Activated naive CD4-positive, alpha-beta T cell treated with anti-CD3 and anti-CD28 coated beads for 36 hours (primary cell): ENCODE data around the gene TIPARP. TPM values are rescaled to one million over a fixed set of nuclear protein-coding genes. Genes with fewer than 3 reads are reported as not detected.

ENCODE experiments used
- CTCF ChIA-PET: fragments of 350-600 bp; sonication (Branson Sonifier 250); formaldehyde crosslinking; loops from one replicate; lab custom pipeline; 2021; ENCODE audit warnings: antibody characterized with exemption; lab: Charles Lee
- DNase-seq: peaks from one replicate; pipeline ENCODE4 v3.0.0-alpha.2; 2020
- H3K27ac Mint-ChIP-seq: one replicate; pipeline ENCODE4 v1.8.0; 2021; ENCODE audit warnings: mild to moderate bottlenecking, mixed read lengths
- H3K27me3 Mint-ChIP-seq: one replicate; pipeline ENCODE4 v1.8.0; 2021; ENCODE audit warnings: low read depth, mixed read lengths
- H3K36me3 Mint-ChIP-seq: one replicate; pipeline ENCODE4 v1.8.0; 2021; ENCODE audit warnings: low read depth, mixed read lengths
- H3K4me1 Mint-ChIP-seq: one replicate; pipeline ENCODE4 v1.8.0; 2021; ENCODE audit warnings: low read depth, mixed read lengths
- H3K4me3 Mint-ChIP-seq: one replicate; pipeline ENCODE4 v1.8.0; 2021; ENCODE audit warnings: mild to moderate bottlenecking, moderate library complexity, mixed read lengths
- H3K9me3 Mint-ChIP-seq: one replicate; pipeline ENCODE4 v1.8.0; 2021; ENCODE audit warnings: mixed read lengths
- intact Hi-C: fragments of 100-400 bp; cut with micrococcal nuclease; formaldehyde crosslinking; loops from one replicate; pipeline ENCODE4 v1.15.1; 2023
- total RNA-seq, 2 experiments: library from RNA; stranded (reverse); gene quantifications; one replicate each; pipeline ENCODE4 v1.2.3, GENCODE V29; 2021

TIPARP gene
- total RNA-seq, 2 experiments from 2014 or later: 15.7 to 17.1 TPM

DNA sequence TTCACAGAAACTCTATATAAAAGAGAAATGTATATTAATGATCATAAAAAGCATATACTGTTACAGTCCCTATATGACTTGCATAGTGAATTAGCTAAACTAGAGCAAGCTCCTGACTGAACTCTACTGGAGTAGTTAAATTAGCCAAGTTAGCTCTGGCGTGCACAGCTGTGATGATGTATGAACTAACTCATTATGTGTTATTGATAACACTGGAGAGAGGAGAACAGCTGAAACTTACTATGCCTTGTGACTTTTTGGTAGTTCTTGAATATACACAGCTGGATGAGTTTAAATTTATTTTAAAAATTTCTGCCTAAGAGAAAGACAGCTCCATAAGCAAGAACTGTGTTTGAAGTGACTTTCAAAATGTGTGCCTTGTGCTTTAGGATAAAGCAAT is 8.1 kb downstream of the TIPARP start:
- H3K27ac Mint-ChIP-seq: no peak overlapping the region
- intact Hi-C loops: no loop called here
- no peak overlapping the region for H3K4me3 Mint-ChIP-seq
- DNase-seq: no peak
- no peaks in the 10 kb centered on the region for H3K27me3 Mint-ChIP-seq
- no peaks in the 10 kb centered on the region for H3K9me3 Mint-ChIP-seq
- peaks cover 66% of the 10 kb centered on the region for H3K4me1 Mint-ChIP-seq
- H3K36me3 Mint-ChIP-seq: peaks cover 29% of the 10 kb centered on the region
- CTCF ChIA-PET: interaction anchor here (0.8 to 1.0 kb wide), 3 partner anchors 9 to 455 kb away, joined by 4 to 5 read pairs (median 4); no protein-coding TSS in a partner anchor

DNA sequence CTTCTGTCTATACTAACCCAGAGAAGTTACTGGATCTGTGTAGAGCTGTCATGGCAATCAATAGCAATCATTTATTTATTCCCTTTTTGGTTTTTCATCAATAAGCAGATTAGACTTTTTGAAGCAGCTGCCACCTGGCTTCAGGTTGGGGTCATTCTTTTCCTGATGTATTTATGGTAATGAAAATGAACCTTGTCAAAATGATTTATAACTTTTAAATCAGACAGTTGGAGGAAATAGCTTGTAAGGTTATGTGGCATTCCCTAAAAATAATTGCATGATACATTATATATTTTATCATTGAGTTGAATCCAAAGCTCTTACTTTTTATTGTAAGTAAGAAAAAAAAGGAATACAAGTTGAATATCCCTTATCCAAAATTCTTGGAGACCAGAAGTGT is 8.6 kb downstream of the TIPARP start:
- DNase-seq: no peak
- Mint-ChIP-seq H3K9me3 (no peaks in the 10 kb centered on the region), H3K27ac (no peak overlapping the region), H3K4me3 (no peak overlapping the region), H3K27me3 (no peaks in the 10 kb centered on the region), H3K4me1 (peaks cover 66% of the 10 kb centered on the region), H3K36me3 (peaks cover 26% of the 10 kb centered on the region)
- CTCF ChIA-PET: interaction anchor here (0.8 to 1.0 kb wide), 3 partner anchors 10 to 454 kb away, joined by 4 to 5 read pairs (median 4); no protein-coding TSS in a partner anchor
- intact Hi-C loops: no loop called here

DNA sequence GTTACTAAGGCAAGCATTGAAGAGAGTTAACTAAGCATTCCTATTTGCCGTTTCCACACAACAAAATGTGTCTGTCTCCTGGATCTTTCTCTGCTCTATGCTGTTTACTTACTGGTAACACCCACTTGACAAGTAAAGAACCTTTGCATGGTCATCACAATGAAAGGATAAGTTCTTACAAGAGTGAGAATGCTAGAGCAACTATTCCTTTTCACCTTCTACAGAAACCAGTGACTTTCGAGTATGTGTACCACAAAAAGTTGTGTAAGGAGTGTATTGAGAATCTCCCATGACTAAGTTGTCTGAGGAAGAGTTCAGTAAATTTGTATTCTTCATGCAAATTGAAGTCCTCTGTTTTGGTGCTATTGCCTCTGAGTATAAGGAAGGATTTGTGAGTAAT is 10.8 kb downstream of the TIPARP start:
- no peaks in the 10 kb centered on the region for H3K9me3 Mint-ChIP-seq
- no peak overlapping the region for H3K4me3 Mint-ChIP-seq
- CTCF ChIA-PET: interaction anchor here (1.8 kb wide), 1 partner anchor 13 kb away, joined by 4 read pairs; no protein-coding TSS in a partner anchor
- H3K27ac Mint-ChIP-seq: no peak overlapping the region
- intact Hi-C loops: loop anchor here (1.0 kb wide), 1 partner anchor 8 kb away; no protein-coding TSS in a partner anchor
- H3K36me3 Mint-ChIP-seq: peaks cover 22% of the 10 kb centered on the region
- H3K27me3 Mint-ChIP-seq: no peaks in the 10 kb centered on the region
- no peak for DNase-seq
- H3K4me1 Mint-ChIP-seq: peaks cover 65% of the 10 kb centered on the region

GRCh38 chr3:156685752-156686151 is 11.4 kb downstream of the TIPARP start:
- H3K27me3 Mint-ChIP-seq: no peaks in the 10 kb centered on the region
- H3K36me3 Mint-ChIP-seq: peaks cover 17% of the 10 kb centered on the region
- H3K4me3 Mint-ChIP-seq: no peak overlapping the region
- H3K27ac Mint-ChIP-seq: no peak overlapping the region
- H3K9me3 Mint-ChIP-seq: no peaks in the 10 kb centered on the region
- CTCF ChIA-PET: interaction anchor here (1.0 to 1.8 kb wide), 4 partner anchors 12 to 473 kb away, joined by 3 to 4 read pairs (median 4); no protein-coding TSS in a partner anchor
- no peak for DNase-seq
- peaks cover 66% of the 10 kb centered on the region for H3K4me1 Mint-ChIP-seq
- intact Hi-C loops: loop anchor here (1.0 kb wide), 1 partner anchor 8 kb away; no protein-coding TSS in a partner anchor

GRCh38 chr3:156687023-156687422 is 12.6 kb downstream of the TIPARP start:
- Mint-ChIP-seq H3K27me3 (no peaks in the 10 kb centered on the region), H3K9me3 (no peaks in the 10 kb centered on the region), H3K4me1 (peaks cover 64% of the 10 kb centered on the region), H3K36me3 (peaks cover 8% of the 10 kb centered on the region), H3K27ac (no peak overlapping the region), H3K4me3 (no peak overlapping the region)
- intact Hi-C loops: loop anchor here (1.0 kb wide), 1 partner anchor 13 kb away; the partner anchor contains the start of gene TIPARP
- DNase-seq: no peak
- CTCF ChIA-PET: interaction anchor here (0.9 to 1.1 kb wide), 2 partner anchors 14 to 400 kb away, joined by 3 to 4 read pairs; no protein-coding TSS in a partner anchor

DNA sequence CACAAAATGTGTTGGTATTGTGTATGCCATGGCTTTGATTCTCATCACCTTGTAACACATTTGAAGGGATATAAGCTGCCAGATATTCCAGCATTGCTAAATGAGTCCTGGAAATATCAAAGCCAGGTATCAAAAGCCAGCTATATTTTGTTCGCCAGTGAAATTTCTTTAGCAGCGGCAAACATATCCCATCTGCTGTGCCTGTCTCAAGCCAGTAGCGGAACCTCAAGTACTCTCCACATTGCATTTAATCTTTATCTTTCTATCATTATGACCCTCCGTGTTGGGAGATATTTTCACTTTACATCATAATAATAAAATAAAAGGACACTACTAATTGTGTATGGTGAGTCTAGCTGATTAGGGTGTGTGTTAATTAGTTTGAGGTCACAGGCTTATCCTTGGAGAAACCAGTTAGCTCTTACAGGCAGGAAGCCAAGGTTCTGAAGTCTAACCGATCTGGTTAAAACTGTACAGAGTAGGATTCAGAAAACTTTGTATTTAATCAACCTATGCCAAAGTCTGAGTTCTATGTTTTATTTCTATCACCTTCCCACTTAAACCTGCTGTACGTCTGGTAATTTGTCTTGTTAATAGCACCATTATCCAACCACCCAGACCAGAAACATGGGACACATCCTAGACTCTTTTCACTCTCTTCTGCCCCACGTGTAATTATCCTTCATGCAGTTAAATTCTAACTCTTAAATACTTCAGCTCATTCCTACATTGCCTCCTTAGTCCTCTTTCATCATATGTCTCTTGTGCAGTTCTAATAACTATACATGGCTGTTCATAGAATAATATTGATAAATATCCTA is 14.5 kb downstream of the TIPARP start:
- H3K9me3 Mint-ChIP-seq: no peaks in the 10 kb centered on the region
- intact Hi-C loops: no loop called here
- no peak overlapping the region for H3K27ac Mint-ChIP-seq
- peaks cover 55% of the 10 kb centered on the region for H3K4me1 Mint-ChIP-seq
- H3K27me3 Mint-ChIP-seq: no peaks in the 10 kb centered on the region
- peaks cover 10% of the 10 kb centered on the region for H3K36me3 Mint-ChIP-seq
- CTCF ChIA-PET: interaction anchor here (1.1 to 1.5 kb wide), 2 partner anchors 15 to 448 kb away, joined by 3 to 4 read pairs; partner anchors contain the start of gene TIPARP
- DNase-seq: no peak
- H3K4me3 Mint-ChIP-seq: no peak overlapping the region

DNA sequence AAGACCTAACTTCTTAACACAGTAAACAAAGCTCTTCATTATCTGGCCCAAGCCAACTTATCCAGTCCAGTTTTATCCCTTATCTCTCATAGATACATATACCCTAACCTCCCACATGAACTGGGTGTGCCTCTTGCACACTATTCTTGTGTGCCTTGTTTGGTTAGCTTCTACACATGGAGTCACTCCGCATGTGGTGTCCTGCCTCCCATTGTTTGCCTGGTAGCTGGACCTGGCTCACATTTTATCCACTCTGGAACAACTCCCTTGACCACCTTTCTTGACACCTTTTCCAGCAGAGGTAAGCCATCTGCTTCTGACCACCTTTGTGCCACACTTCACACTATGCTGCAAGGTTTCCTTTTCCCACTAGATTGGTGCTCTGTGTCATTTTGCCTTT is 15.2 kb downstream of the TIPARP start:
- H3K9me3 Mint-ChIP-seq: no peaks in the 10 kb centered on the region
- intact Hi-C loops: no loop called here
- no peak overlapping the region for H3K4me3 Mint-ChIP-seq
- peaks cover 53% of the 10 kb centered on the region for H3K4me1 Mint-ChIP-seq
- peak overlapping the region; percentile 57 for H3K27ac Mint-ChIP-seq
- no peaks in the 10 kb centered on the region for H3K27me3 Mint-ChIP-seq
- H3K36me3 Mint-ChIP-seq: peaks cover 13% of the 10 kb centered on the region
- CTCF ChIA-PET: interaction anchor here (0.7 to 1.5 kb wide), 4 partner anchors 13 to 447 kb away, joined by 3 to 4 read pairs (median 3); partner anchors contain the start of gene TIPARP
- DNase-seq: no peak

DNA sequence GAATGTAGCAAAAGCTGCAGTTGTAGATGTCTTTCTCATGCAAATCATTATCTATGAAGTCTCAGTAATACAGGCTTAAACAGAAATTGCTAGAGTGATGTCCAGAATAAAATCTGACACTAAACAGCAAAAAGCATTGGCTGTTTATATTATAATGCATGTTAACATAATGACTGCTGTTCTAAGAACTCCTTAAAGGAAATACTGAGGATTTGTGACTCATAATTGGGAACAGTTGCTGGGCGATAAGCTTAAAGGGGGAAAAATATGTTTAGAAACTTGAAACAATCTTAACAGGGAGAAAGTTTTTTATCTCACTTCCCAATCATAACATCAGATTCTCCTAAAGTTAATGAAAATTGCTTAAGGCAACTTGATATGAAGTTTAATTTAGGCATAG is 17.5 kb downstream of the TIPARP start:
- intact Hi-C loops: no loop called here
- H3K4me1 Mint-ChIP-seq: peaks cover 36% of the 10 kb centered on the region
- no peak for DNase-seq
- H3K36me3 Mint-ChIP-seq: peaks cover 27% of the 10 kb centered on the region
- no peak overlapping the region for H3K4me3 Mint-ChIP-seq
- no peak overlapping the region for H3K27ac Mint-ChIP-seq
- H3K9me3 Mint-ChIP-seq: no peaks in the 10 kb centered on the region
- H3K27me3 Mint-ChIP-seq: no peaks in the 10 kb centered on the region
- CTCF ChIA-PET: no interaction called here

- H3K27ac Mint-ChIP-seq: no peak overlapping the region
- no peak overlapping the region for H3K4me3 Mint-ChIP-seq
- CTCF ChIA-PET: no interaction called here
- no peak for DNase-seq
- intact Hi-C loops: no loop called here
- peaks cover 24% of the 10 kb centered on the region for H3K4me1 Mint-ChIP-seq
- H3K27me3 Mint-ChIP-seq: no peaks in the 10 kb centered on the region
- no peaks in the 10 kb centered on the region for H3K9me3 Mint-ChIP-seq
- peaks cover 32% of the 10 kb centered on the region for H3K36me3 Mint-ChIP-seq
Observed at GRCh38 chr3:156693166-156693565, 18.8 kb downstream of the TIPARP start.

- CTCF ChIA-PET: no interaction called here
- no peaks in the 10 kb centered on the region for H3K27me3 Mint-ChIP-seq
- DNase-seq: no peak
- intact Hi-C loops: no loop called here
- H3K4me3 Mint-ChIP-seq: no peak overlapping the region
- H3K9me3 Mint-ChIP-seq: no peaks in the 10 kb centered on the region
- H3K4me1 Mint-ChIP-seq: peaks cover 21% of the 10 kb centered on the region
- H3K36me3 Mint-ChIP-seq: peaks cover 31% of the 10 kb centered on the region
- H3K27ac Mint-ChIP-seq: no peak overlapping the region
Observed at GRCh38 chr3:156694536-156694935, 20.1 kb downstream of the TIPARP start.

DNA sequence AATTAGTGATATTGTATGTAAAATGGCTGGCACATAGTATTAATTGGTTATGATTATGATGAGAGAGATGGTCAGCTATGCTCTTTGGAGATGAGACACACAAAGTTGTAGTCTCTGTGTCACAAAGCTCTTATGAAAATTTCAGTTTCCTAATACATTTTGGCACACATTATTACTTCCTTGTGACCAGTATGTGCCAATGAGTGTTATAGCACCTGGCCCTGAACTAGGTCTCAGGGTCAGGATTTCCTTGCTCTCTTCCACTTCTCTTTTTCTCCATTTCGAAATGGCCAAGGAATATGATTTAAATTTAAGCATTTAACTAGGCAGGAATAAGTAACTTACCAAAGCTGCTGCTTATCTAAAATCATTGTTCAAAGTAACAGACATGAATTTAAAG is 28.0 kb downstream of the TIPARP start:
- Mint-ChIP-seq H3K27me3 (no peaks in the 10 kb centered on the region), H3K27ac (no peak overlapping the region), H3K9me3 (no peaks in the 10 kb centered on the region), H3K4me1 (peaks cover 4% of the 10 kb centered on the region), H3K36me3 (peaks cover 23% of the 10 kb centered on the region), H3K4me3 (no peak overlapping the region)
- CTCF ChIA-PET: no interaction called here
- intact Hi-C loops: no loop called here
- DNase-seq: no peak

DNA sequence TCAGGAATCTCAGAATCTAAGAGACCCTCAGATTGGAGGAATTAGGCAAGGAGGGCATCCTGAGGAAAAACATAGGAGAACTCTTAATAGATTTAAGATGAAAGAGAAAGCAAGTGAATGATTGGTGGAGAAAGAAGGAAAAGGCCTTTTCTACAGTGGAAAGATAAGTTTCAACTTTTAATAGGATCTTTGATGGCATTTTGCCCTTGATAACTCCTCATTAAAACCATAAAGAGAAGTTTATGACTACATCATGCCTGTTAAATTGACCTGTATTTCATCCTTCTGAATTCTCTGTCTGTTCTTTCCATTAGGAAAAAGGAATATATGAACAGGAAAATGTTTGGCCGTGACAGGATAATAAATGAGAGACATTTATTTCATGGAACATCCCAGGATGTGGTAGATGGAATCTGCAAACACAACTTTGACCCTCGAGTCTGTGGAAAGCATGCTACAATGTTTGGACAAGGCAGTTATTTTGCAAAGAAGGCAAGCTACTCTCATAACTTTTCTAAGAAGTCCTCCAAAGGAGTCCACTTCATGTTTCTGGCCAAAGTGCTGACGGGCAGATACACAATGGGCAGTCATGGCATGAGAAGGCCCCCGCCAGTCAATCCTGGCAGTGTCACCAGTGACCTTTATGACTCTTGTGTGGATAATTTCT is 30.1 kb downstream of the TIPARP start:
- intact Hi-C loops: no loop called here
- no peaks in the 10 kb centered on the region for H3K27me3 Mint-ChIP-seq
- CTCF ChIA-PET: no interaction called here

More for the DNA sequence above, 30.1 kb downstream of the TIPARP start:
- Mint-ChIP-seq H3K9me3 (no peaks in the 10 kb centered on the region), H3K27ac (no peak overlapping the region), H3K4me3 (no peak overlapping the region), H3K4me1 (peaks cover 2% of the 10 kb centered on the region), H3K36me3 (peaks cover 21% of the 10 kb centered on the region)
- no peak for DNase-seq
